Psoas muscle (tissue), 8 donors: ENCODE measurements around the gene PLET1. TPM values are rescaled to one million over a fixed set of nuclear protein-coding genes. Genes with fewer than 3 reads are reported as not detected.

Source experiments
- ATAC-seq, 4 donors: fragments of 200-7000 bp; cut with Tn5 transposase; one replicate each; pipeline ENCODE4 v1.9.1; 2020; ENCODE audit warnings: moderate library complexity in 3 of 4, mild to moderate bottlenecking in 2 of 4
- DNase-seq, 2 donors: peaks; one replicate each; pipeline ENCODE4 v3.0.0-alpha.2; 2020
- H3K27ac ChIP-seq: fragments of 200-600 bp; one replicate; pipeline ENCODE4 v1.8.0; 2022
- H3K27me3 ChIP-seq, 3 donors: fragments of 200-600 bp in 1 of 3; one replicate each; pipeline versions ENCODE4 v1.6.1 to v1.8.0; 2013 to 2022; ENCODE audit warnings: low read length in 2 of 3, mild to moderate bottlenecking in 2 of 3, moderate library complexity in 1 of 3; ENCODE audit not compliant: insufficient read depth in 3 of 3
- H3K36me3 ChIP-seq, 2 donors: fragments of 200-600 bp in 1 of 2; one replicate each; pipeline versions ENCODE4 v1.6.1 to v1.8.0; 2013 to 2022; ENCODE audit warnings: low read depth in 1 of 2, mild to moderate bottlenecking in 1 of 2, moderate library complexity in 1 of 2; ENCODE audit not compliant: insufficient read depth in 1 of 2
- H3K4me1 ChIP-seq: fragments of 200-600 bp; one replicate; pipeline ENCODE4 v1.8.0; 2022
- H3K4me3 ChIP-seq: fragments of 200-600 bp; one replicate; pipeline ENCODE4 v1.8.0; 2022; ENCODE audit warnings: mild to moderate bottlenecking
- H3K9me3 ChIP-seq: fragments of 200-600 bp; one replicate; pipeline ENCODE4 v1.8.0; 2022
- CTCF ChIP-seq: fragments of 200-600 bp; IDR thresholded peaks from one replicate; pipeline ENCODE4 v1.8.0; 2022; ENCODE audit warnings: antibody characterized with exemption
- whole genome bisulfite sequencing, 3 donors: extraction: QIAGEN DNeasy Blood & Tissue Kit; methylation state at CpG; one replicate each; pipeline versions ENCODE4 v1.1.6 to v1.1.7; 2013; 5-methylcytosine and 5-hydroxymethylcytosine counted together
- intact Hi-C, 2 donors: fragments of 100-400 bp; cut with DNase I; formaldehyde crosslinking; loops; one replicate each; pipeline versions ENCODE4 v1.11.0 to v1.14.2; 2022
- polyA plus RNA-seq, 3 donors: library from polyadenylated mRNA; stranded (reverse); fragments of 200-250 nt; gene quantifications; one replicate each; pipeline ENCODE4 v1.2.3, GENCODE V29; 2013
- total RNA-seq, 4 donors: library from RNA; stranded (reverse); fragmentation: NEBNext Ultra II Directional in 2 of 4; extraction: Animal tissue kit (Norgen Biotek cat#: 25700) in 2 of 4; gene quantifications; one replicate each; pipeline versions ENCODE4 v1.2.1 to v1.2.4, GENCODE V29; 2021 to 2023
- donor health status: healthy with polysubstance abuse.
- donor health status: DM: no; HTN: no; CAD: no; lungs with moderate emphysema.
- donor health status: Bipolar disorder and iron deficiency.
- donor health status: healthy.
- donor health status: DM: yes; HTN: yes; CAD: no.
- donor health status: DM: no; HTN: no; CAD: no.
- donor health status: DM: no; HTN: no; CAD: no.
- donor health status: DM: yes; HTN: yes; CAD: no.

The PLET1 gene
- total and polyA plus RNA-seq, 7 donors: not detected

GRCh38 chr11:112290493-112290850 is 29.8 kb upstream of the PLET1 start:
- DNase-seq: no peak
- no peaks in the 10 kb centered on the region for H3K9me3 ChIP-seq
- H3K36me3 ChIP-seq: no peaks in the 10 kb centered on the region
- intact Hi-C loops: loop anchor here (1.0 to 10.0 kb wide), 7 partner anchors 104 to 997 kb away; no protein-coding TSS in a partner anchor
- ATAC-seq: no peak
- 15 to 23% (median 18%) methylated on average over 4 of the region's 4 CpGs for WGBS, 3 donors
- TF ChIP-seq CTCF: no peak
- H3K4me1 ChIP-seq: peaks cover 31% of the 10 kb centered on the region
- peak overlapping the region; percentile 81 for H3K4me3 ChIP-seq
- peak overlapping the region; percentile 86 for H3K27ac ChIP-seq
- H3K27me3 ChIP-seq: no peaks in the 10 kb centered on the region

GRCh38 chr11:112289588-112290492 is 29.2 kb upstream of the PLET1 start:
- peak; percentile 89 for TF ChIP-seq CTCF
- DNase-seq (peak; percentile 87 to 91), ATAC-seq (peak; percentile 86 to 91 (median 89))
- no peaks in the 10 kb centered on the region for H3K27me3 ChIP-seq
- H3K27ac ChIP-seq: peak overlapping the region; percentile 86
- no peaks in the 10 kb centered on the region for H3K36me3 ChIP-seq
- intact Hi-C loops: loop anchor here (1.0 to 10.0 kb wide), 9 partner anchors 105 to 997 kb away; no protein-coding TSS in a partner anchor
- 2 to 4% (median 3%) methylated on average over 29 to 60 of the region's 60 CpGs for WGBS, 3 donors
- H3K9me3 ChIP-seq: no peaks in the 10 kb centered on the region
- peak overlapping the region; percentile 81 for H3K4me3 ChIP-seq
- H3K4me1 ChIP-seq: peaks cover 31% of the 10 kb centered on the region

GRCh38 chr11:112288021-112288420 is 27.4 kb upstream of the PLET1 start:
- Histone ChIP-seq H3K27me3 (no peaks in the 10 kb centered on the region), H3K9me3 (no peaks in the 10 kb centered on the region), H3K4me3 (no peak overlapping the region), H3K4me1 (peaks cover 22% of the 10 kb centered on the region), H3K27ac (no peak overlapping the region), H3K36me3 (no peaks in the 10 kb centered on the region)
- no peak for DNase-seq
- no peak for ATAC-seq
- intact Hi-C loops: loop anchor here (5.0 to 10.0 kb wide), 2 partner anchors 163 to 364 kb away; no protein-coding TSS in a partner anchor
- WGBS, 3 donors: 92 to 93% (median 93%) methylated on average over 3 of the region's 3 CpGs
- no peak for TF ChIP-seq CTCF

- Histone ChIP-seq H3K4me1 (peaks cover 4% of the 10 kb centered on the region), H3K9me3 (no peaks in the 10 kb centered on the region), H3K27ac (no peak overlapping the region), H3K36me3 (no peaks in the 10 kb centered on the region), H3K27me3 (no peaks in the 10 kb centered on the region), H3K4me3 (no peak overlapping the region)
- intact Hi-C loops: loop anchor here (5.0 to 10.0 kb wide), 2 partner anchors 161 to 366 kb away; no protein-coding TSS in a partner anchor
- TF ChIP-seq CTCF: no peak
- DNase-seq (no peak), ATAC-seq (no peak)
- WGBS, 3 donors: 84 to 90% (median 88%) methylated on average over 6 of the region's 6 CpGs
Measured at GRCh38 chr11:112285841-112286311, 25.2 kb upstream of the PLET1 start.
